ENCODE results near the gene IGFBP3. TPM values are rescaled to one million over a fixed set of nuclear protein-coding genes. Genes with fewer than 3 reads are reported as not detected.

The IGFBP3 gene
- total RNA-seq, 1 experiment from 2014 or later, result 45.4 TPM

- DNase-seq (ENCODE audit: low read depth, low spot score), result peak; percentile 39
- in situ Hi-C loops (cut with HindIII; ENCODE audit: low pct_unique_long_range_greater_than_20kb, low sequenced_read_pairs), result no loop called here
Measured at GRCh38 chr7:45885264-45885882, 35.7 kb downstream of the IGFBP3 start.

GRCh38 chr7:45884136-45884535 is 36.9 kb downstream of the IGFBP3 start:
- in situ Hi-C loops (cut with HindIII; ENCODE audit: low pct_unique_long_range_greater_than_20kb, low sequenced_read_pairs), result no loop called here
- no peak for DNase-seq (ENCODE audit: low read depth, low spot score)

- no peak for DNase-seq (ENCODE audit: low read depth, low spot score)
- in situ Hi-C loops (cut with HindIII; ENCODE audit: low pct_unique_long_range_greater_than_20kb, low sequenced_read_pairs), result no loop called here
Measured at GRCh38 chr7:45882465-45882810, 38.6 kb downstream of the IGFBP3 start.

GRCh38 chr7:45881759-45882464 is 39.2 kb downstream of the IGFBP3 start:
- peak; percentile 24 for DNase-seq (ENCODE audit: low read depth, low spot score)
- in situ Hi-C loops (cut with HindIII; ENCODE audit: low pct_unique_long_range_greater_than_20kb, low sequenced_read_pairs), result no loop called here

- in situ Hi-C loops (cut with HindIII; ENCODE audit: low pct_unique_long_range_greater_than_20kb, low sequenced_read_pairs), result no loop called here
Measured at GRCh38 chr7:45881280-45881758, 39.8 kb downstream of the IGFBP3 start.

GRCh38 chr7:45880433-45880860 is 40.6 kb downstream of the IGFBP3 start:
- in situ Hi-C loops (cut with HindIII; ENCODE audit: low pct_unique_long_range_greater_than_20kb, low sequenced_read_pairs), result no loop called here
- DNase-seq (ENCODE audit: low read depth, low spot score), result no peak

More at GRCh38 chr7:45881280-45881758, 39.8 kb downstream of the IGFBP3 start:
- DNase-seq (ENCODE audit: low read depth, low spot score), result no peak

GRCh38 chr7:45878457-45879144 is 42.5 kb downstream of the IGFBP3 start:
- no peak for DNase-seq (ENCODE audit: low read depth, low spot score)
- in situ Hi-C loops (cut with HindIII; ENCODE audit: low pct_unique_long_range_greater_than_20kb, low sequenced_read_pairs), result no loop called here

GRCh38 chr7:45876519-45876918 is 44.6 kb downstream of the IGFBP3 start:
- DNase-seq (ENCODE audit: low read depth, low spot score), result no peak
- in situ Hi-C loops (cut with HindIII; ENCODE audit: low pct_unique_long_range_greater_than_20kb, low sequenced_read_pairs), result no loop called here

GRCh38 chr7:45874408-45875131 is 46.5 kb downstream of the IGFBP3 start:
- in situ Hi-C loops (cut with HindIII; ENCODE audit: low pct_unique_long_range_greater_than_20kb, low sequenced_read_pairs), result no loop called here
- no peak for DNase-seq (ENCODE audit: low read depth, low spot score)

- DNase-seq (ENCODE audit: low read depth, low spot score), result no peak
- in situ Hi-C loops (cut with HindIII; ENCODE audit: low pct_unique_long_range_greater_than_20kb, low sequenced_read_pairs), result no loop called here
Measured at GRCh38 chr7:45873355-45873754, 47.7 kb downstream of the IGFBP3 start.

GRCh38 chr7:45873035-45873354 is 48.1 kb downstream of the IGFBP3 start, which contains the start of gene CCDC201:
Gene CCDC201, minus strand, starts transcription at chr7:45873082. Its CDS starts 75 bp downstream, at chr7:45873007.
- in situ Hi-C loops (cut with HindIII; ENCODE audit: low pct_unique_long_range_greater_than_20kb, low sequenced_read_pairs), result no loop called here

GRCh38 chr7:45872116-45873034 is 48.7 kb downstream of the IGFBP3 start:
- in situ Hi-C loops (cut with HindIII; ENCODE audit: low pct_unique_long_range_greater_than_20kb, low sequenced_read_pairs), result no loop called here
- peak; percentile 59 for DNase-seq (ENCODE audit: low read depth, low spot score)

More at GRCh38 chr7:45873035-45873354, 48.1 kb downstream of the IGFBP3 start, which contains the start of gene CCDC201:
- no peak for DNase-seq (ENCODE audit: low read depth, low spot score)

GRCh38 chr7:45869426-45869825 is 51.6 kb downstream of the IGFBP3 start:
- no peak for DNase-seq (ENCODE audit: low read depth, low spot score)
- in situ Hi-C loops (cut with HindIII; ENCODE audit: low pct_unique_long_range_greater_than_20kb, low sequenced_read_pairs), result no loop called here

GRCh38 chr7:45867471-45867870 is 53.6 kb downstream of the IGFBP3 start:
- in situ Hi-C loops (cut with HindIII; ENCODE audit: low pct_unique_long_range_greater_than_20kb, low sequenced_read_pairs), result no loop called here
- no peak for DNase-seq (ENCODE audit: low read depth, low spot score)

- DNase-seq (ENCODE audit: low read depth, low spot score), result no peak
- in situ Hi-C loops (cut with HindIII; ENCODE audit: low pct_unique_long_range_greater_than_20kb, low sequenced_read_pairs), result no loop called here
Measured at GRCh38 chr7:45865594-45866410, 55.3 kb downstream of the IGFBP3 start.

GRCh38 chr7:45863715-45864114 is 57.4 kb downstream of the IGFBP3 start:
- in situ Hi-C loops (cut with HindIII; ENCODE audit: low pct_unique_long_range_greater_than_20kb, low sequenced_read_pairs), result no loop called here

More at GRCh38 chr7:45863715-45864114, 57.4 kb downstream of the IGFBP3 start:
- DNase-seq (ENCODE audit: low read depth, low spot score), result peak; percentile 33

All from SK-MEL-5 (cell line).